Chondrocyte (in vitro differentiated cells): ENCODE results near the gene LTB4R. TPM values are rescaled to one million over a fixed set of nuclear protein-coding genes. Genes with fewer than 3 reads are reported as not detected.

Source experiments
- DNase-seq: peaks from one replicate; pipeline ENCODE4 v3.0.0; 2021; ENCODE audit warnings: mixed read lengths, low spot score
- H3K27ac Mint-ChIP-seq: one replicate; pipeline ENCODE4 v1.8.0; 2021; ENCODE audit warnings: mild to moderate bottlenecking, moderate library complexity, mixed read lengths; ENCODE audit not compliant: unreplicated experiment
- H3K27me3 Mint-ChIP-seq: 2 replicates; pipeline ENCODE4 v1.8.0; 2021; ENCODE audit warnings: low read depth, mixed read lengths
- H3K36me3 Mint-ChIP-seq: 2 replicates; pipeline ENCODE4 v1.8.0; 2021; ENCODE audit warnings: low read depth, mixed read lengths
- H3K4me1 Mint-ChIP-seq: 2 replicates; pipeline ENCODE4 v1.8.0; 2021; ENCODE audit warnings: low read depth, mild to moderate bottlenecking, mixed read lengths
- H3K4me3 Mint-ChIP-seq: one replicate; pipeline ENCODE4 v1.8.0; 2021; ENCODE audit warnings: mild to moderate bottlenecking, moderate library complexity, mixed read lengths; ENCODE audit not compliant: unreplicated experiment
- H3K9me3 Mint-ChIP-seq: 2 replicates; pipeline ENCODE4 v1.8.0; 2021; ENCODE audit warnings: low read depth, mixed read lengths
- total RNA-seq: library from RNA; stranded (reverse); gene quantifications from 3 replicates; pipeline ENCODE4 v1.2.1, GENCODE V29; 2021
- TF ChIP-seq, protein P1 (sequence below): fragments of 200-600 bp; sonication (generic); IDR thresholded peaks from 2 replicates; pipeline ENCODE4 v1.5.0; 2021; ENCODE audit warnings: antibody characterized with exemption, mild to moderate bottlenecking, moderate library complexity

LTB4R gene
- total RNA-seq, 1 donor from 2014 or later, result 7.3 TPM

DNA sequence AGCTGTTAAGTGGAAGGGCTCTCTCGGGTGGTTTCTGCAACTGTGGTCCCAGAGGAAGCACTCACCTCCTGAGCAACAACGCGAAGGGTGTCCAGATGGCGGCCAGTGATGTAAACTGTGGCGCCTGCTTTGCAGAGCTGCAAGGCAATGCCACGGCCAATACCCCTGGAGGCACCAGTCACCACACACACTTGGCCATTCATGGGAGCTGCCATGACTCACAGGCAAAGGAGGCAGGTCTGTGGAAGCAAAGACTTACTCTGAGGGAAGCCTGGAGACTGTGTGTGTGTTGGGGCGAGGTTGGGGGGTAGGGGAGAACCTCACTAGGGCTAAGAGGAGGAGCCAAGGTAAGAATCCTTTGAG, 12.4 kb upstream of the LTB4R start:
- TF ChIP-seq, protein P1, sequence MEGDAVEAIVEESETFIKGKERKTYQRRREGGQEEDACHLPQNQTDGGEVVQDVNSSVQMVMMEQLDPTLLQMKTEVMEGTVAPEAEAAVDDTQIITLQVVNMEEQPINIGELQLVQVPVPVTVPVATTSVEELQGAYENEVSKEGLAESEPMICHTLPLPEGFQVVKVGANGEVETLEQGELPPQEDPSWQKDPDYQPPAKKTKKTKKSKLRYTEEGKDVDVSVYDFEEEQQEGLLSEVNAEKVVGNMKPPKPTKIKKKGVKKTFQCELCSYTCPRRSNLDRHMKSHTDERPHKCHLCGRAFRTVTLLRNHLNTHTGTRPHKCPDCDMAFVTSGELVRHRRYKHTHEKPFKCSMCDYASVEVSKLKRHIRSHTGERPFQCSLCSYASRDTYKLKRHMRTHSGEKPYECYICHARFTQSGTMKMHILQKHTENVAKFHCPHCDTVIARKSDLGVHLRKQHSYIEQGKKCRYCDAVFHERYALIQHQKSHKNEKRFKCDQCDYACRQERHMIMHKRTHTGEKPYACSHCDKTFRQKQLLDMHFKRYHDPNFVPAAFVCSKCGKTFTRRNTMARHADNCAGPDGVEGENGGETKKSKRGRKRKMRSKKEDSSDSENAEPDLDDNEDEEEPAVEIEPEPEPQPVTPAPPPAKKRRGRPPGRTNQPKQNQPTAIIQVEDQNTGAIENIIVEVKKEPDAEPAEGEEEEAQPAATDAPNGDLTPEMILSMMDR, result no peak
- Mint-ChIP-seq H3K27me3 (no peaks in the 10 kb centered on the region), H3K36me3 (peaks cover 14% of the 10 kb centered on the region), H3K9me3 (no peaks in the 10 kb centered on the region), H3K4me1 (peaks cover 39% of the 10 kb centered on the region), H3K27ac (peak overlapping the region; percentile 96), H3K4me3 (peak overlapping the region; percentile 91)
- DNase-seq, result no peak

DNA sequence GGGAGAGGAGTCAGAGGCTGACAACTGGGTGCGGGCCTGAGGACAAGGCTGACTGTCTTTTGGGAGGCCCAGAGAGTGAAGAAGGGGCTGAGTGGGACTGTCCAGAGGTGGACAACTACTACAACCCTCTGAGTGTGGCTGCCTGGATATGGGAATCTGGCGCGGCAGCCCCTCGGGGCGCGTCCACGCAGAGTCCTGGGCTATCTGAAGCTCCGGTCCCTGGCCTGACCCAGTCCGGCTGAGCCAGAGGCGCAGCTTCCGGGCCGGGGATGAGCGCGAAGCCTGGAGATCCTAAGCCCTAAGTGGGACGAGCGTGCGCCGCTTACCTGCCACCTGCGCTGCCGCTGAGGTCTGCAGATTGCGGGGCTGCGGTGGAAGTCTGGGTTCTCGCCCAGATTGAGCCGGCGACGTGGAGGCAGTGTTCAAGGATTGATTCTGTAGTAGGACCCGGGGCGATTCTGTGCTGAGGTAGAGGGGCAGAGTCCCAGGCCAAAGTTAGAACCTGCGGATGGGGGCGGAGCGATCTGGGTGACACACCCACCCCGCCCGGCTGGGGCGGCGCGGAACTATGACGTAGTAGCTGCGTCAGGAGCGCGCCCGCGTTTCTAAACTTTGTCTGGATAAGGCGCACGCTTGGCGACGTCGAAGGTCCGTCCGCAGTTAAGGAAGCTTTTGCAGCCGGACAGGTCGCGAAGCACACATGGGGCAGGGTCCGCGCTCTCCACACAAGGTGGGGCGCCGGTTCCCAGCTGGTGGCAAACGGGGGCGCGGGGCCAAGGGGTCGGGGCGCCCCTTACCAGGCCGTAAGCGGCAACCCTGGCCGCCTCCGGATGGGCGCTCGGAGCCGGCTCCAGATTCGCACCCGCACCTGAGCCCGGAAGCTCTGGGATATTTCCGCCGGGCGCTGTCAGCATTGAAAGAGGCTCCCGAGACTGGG, 11.8 kb upstream of the LTB4R start, which contains the start of the genes DHRS1 and NOP9:
Gene DHRS1 (minus strand): TSS at position 526 of the 937 bp plus-strand sequence. CDS start 674 bp downstream, outside the sequence.
Gene NOP9 (plus strand): TSS at position 596 of the 937 bp plus-strand sequence. CDS start 105 bp downstream, at position 701.
- Mint-ChIP-seq H3K4me1 (peaks cover 39% of the 10 kb centered on the region), H3K27me3 (no peaks in the 10 kb centered on the region), H3K9me3 (no peaks in the 10 kb centered on the region), H3K36me3 (peaks cover 20% of the 10 kb centered on the region), H3K4me3 (peak within 1 kb of the TSS; percentile 91), H3K27ac (peak within 1 kb of the TSS; percentile 96)
- DNase-seq, result no peak
- TF ChIP-seq, protein P1, result no peak

DNA sequence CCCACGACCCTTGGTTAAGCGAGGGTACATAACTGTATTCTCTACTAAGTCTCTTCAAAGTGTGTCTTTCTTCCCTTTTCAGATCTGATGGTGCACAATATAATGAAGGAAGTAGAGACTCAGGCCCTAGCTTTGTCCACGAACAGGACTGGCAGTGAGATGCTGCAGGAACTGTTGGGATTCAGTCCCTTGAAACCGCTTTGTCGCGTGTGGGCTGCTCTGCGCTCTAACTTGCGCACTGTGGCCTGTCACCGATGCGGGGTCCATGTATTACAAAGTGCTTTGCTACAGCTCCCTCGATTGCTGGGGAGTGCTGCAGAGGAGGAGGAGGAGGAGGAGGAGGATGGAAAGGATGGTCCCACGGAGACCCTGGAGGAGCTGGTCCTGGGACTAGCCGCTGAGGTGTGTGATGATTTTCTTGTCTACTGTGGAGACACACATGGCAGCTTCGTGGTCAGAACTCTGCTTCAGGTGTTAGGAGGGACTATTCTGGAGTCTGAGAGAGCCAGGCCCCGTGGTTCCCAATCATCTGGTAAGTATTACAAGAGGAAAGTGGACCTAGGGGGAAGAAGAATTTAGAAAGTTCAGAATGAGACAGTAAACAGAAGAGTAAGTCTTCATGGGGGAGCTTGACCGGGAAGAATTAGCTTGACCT, 10.8 kb upstream of the LTB4R start:
- Mint-ChIP-seq H3K4me3 (peak overlapping the region; percentile 91), H3K9me3 (no peaks in the 10 kb centered on the region), H3K27ac (peak overlapping the region; percentile 79), H3K4me1 (peaks cover 39% of the 10 kb centered on the region), H3K27me3 (no peaks in the 10 kb centered on the region), H3K36me3 (peaks cover 28% of the 10 kb centered on the region)
- no peak for DNase-seq
- TF ChIP-seq, protein P1, result no peak

DNA sequence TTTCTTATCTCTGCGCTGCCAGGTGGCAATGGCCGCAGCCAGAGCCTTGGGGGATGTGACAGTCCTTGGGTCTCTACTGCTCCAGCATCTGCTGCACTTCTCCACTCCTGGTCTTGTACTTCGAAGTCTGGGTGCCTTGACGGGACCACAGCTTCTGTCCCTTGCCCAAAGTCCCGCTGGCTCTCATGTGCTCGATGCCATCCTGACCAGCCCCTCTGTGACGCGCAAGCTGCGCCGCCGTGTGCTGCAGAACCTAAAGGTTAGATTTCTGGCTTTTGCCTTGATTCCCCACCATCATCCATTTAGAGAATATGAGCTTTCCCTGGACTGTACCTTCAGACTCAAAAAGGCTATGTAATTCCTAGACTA, 7.3 kb upstream of the LTB4R start:
- Mint-ChIP-seq H3K27ac (no peak overlapping the region), H3K9me3 (no peaks in the 10 kb centered on the region), H3K4me1 (peaks cover 22% of the 10 kb centered on the region), H3K27me3 (no peaks in the 10 kb centered on the region), H3K4me3 (no peak overlapping the region), H3K36me3 (peaks cover 26% of the 10 kb centered on the region)
- TF ChIP-seq, protein P1, result no peak
- DNase-seq, result no peak

DNA sequence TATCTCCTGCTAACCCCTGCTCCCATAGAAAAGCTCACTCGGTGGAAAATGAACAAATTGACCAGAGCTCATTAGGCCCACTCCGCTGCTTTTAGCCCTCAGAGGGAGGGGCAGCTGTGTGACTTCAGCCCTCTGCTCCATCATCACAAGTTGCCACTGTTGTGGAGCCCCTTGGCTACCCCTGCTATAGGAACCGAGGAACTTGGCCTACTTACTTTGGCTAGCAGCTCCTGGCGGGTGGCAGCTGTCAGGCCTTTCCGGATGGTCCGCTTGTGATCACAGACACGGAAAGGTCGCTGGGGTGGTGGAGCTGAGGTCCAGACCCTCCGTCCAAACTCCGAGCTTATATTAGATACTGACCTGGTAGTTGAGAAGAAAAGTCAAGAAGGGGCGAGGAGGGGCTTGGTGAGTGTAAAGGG, 4.1 kb upstream of the LTB4R start:
- Mint-ChIP-seq H3K27ac (no peak overlapping the region), H3K36me3 (peaks cover 27% of the 10 kb centered on the region), H3K4me3 (no peak overlapping the region), H3K27me3 (no peaks in the 10 kb centered on the region), H3K9me3 (no peaks in the 10 kb centered on the region), H3K4me1 (peaks cover 6% of the 10 kb centered on the region)
- TF ChIP-seq, protein P1, result no peak
- no peak for DNase-seq
